RWPE2 (cell line): ENCODE data around the gene ACTMAP.

ENCODE experiments used
- ATAC-seq: fragments of 200-7000 bp; cut with Tn5 transposase; 3 replicates; pipeline ENCODE4 v1.9.1; 2021; ENCODE audit warnings: low read depth
- DNase-seq: peaks from one replicate; pipeline ENCODE4 v3.0.0-alpha.2; 2020; ENCODE audit warnings: low spot score
- H3K27ac ChIP-seq: fragments of 450-650 bp; 2 replicates; pipeline ENCODE4 v1.5.1; 2017; ENCODE audit warnings: mild to moderate bottlenecking; ENCODE audit not compliant: poor library complexity, severe bottlenecking
- H3K27me3 ChIP-seq: fragments of 250-450 bp; sonication (Bioruptor Pico); 2 replicates; pipeline ENCODE4 v1.5.1; 2021; ENCODE audit warnings: mild to moderate bottlenecking, moderate library complexity; ENCODE audit not compliant: insufficient read depth, poor library complexity, severe bottlenecking
- H3K36me3 ChIP-seq: fragments of 250-450 bp; sonication (Bioruptor Pico); 2 replicates; pipeline ENCODE4 v1.5.1; 2020; ENCODE audit warnings: low read depth, mild to moderate bottlenecking, moderate library complexity
- H3K4me1 ChIP-seq: fragments of 250-450 bp; sonication (Bioruptor Pico); 2 replicates; pipeline ENCODE4 v1.5.1; 2021; ENCODE audit warnings: mild to moderate bottlenecking, moderate library complexity; ENCODE audit not compliant: insufficient read depth, poor library complexity, severe bottlenecking
- H3K4me3 ChIP-seq: fragments of 250-450 bp; sonication (Bioruptor Pico); 2 replicates; pipeline ENCODE4 v1.5.1; 2021; ENCODE audit warnings: mild to moderate bottlenecking, moderate library complexity; ENCODE audit not compliant: severe bottlenecking
- H3K9me3 ChIP-seq: fragments of 250-450 bp; sonication (Bioruptor Pico); 2 replicates; pipeline ENCODE4 v1.5.1; 2021; ENCODE audit warnings: mild to moderate bottlenecking, moderate library complexity; ENCODE audit not compliant: severe bottlenecking
- CTCF ChIP-seq: fragments of 450-650 bp; IDR thresholded peaks from one replicate; pipeline ENCODE4 v1.5.1; 2017; ENCODE audit warnings: mild to moderate bottlenecking, moderate library complexity; ENCODE audit not compliant: poor library complexity, severe bottlenecking

Gene ACTMAP

GRCh38 chr19:40750058-40750873 is at the start of gene ACTMAP:
Gene ACTMAP (minus strand): TSS chr19:40750477. CDS start chr19:40749803, 674 bp downstream.
- Histone ChIP-seq H3K4me1 (peaks cover 15% of the 10 kb centered on the region), H3K9me3 (no peaks in the 10 kb centered on the region), H3K36me3 (peaks cover 27% of the 10 kb centered on the region), H3K4me3 (peak within 1 kb of the TSS; percentile 67), H3K27ac (peak within 1 kb of the TSS; percentile 80), H3K27me3 (no peaks in the 10 kb centered on the region)
- peak; percentile 99 for DNase-seq
- peak; percentile 90 for ATAC-seq
- no peak for TF ChIP-seq CTCF

GRCh38 chr19:40799558-40800338 is 49.5 kb upstream of the ACTMAP start:
- peak overlapping the region; percentile 79 for H3K27ac ChIP-seq
- peaks cover 29% of the 10 kb centered on the region for H3K4me1 ChIP-seq
- peak overlapping the region; percentile 98 for H3K4me3 ChIP-seq
- H3K27me3 ChIP-seq: no peaks in the 10 kb centered on the region
- no peak for TF ChIP-seq CTCF
- no peak for ATAC-seq
- peaks cover 39% of the 10 kb centered on the region for H3K36me3 ChIP-seq
- no peak for DNase-seq
- H3K9me3 ChIP-seq: no peaks in the 10 kb centered on the region

GRCh38 chr19:40798683-40799557 is 48.6 kb upstream of the ACTMAP start, which contains the start of gene EGLN2:
Gene EGLN2 (plus strand): TSS chr19:40799191. CDS start chr19:40800573, 1,382 bp downstream.
- no peaks in the 10 kb centered on the region for H3K27me3 ChIP-seq
- DNase-seq (peak; percentile 99), ATAC-seq (peak; percentile 89)
- H3K4me1 ChIP-seq: peaks cover 26% of the 10 kb centered on the region
- peak within 1 kb of the TSS; percentile 98 for H3K4me3 ChIP-seq
- peak; percentile 16 for TF ChIP-seq CTCF
- H3K9me3 ChIP-seq: no peaks in the 10 kb centered on the region
- peaks cover 31% of the 10 kb centered on the region for H3K36me3 ChIP-seq
- H3K27ac ChIP-seq: peak within 1 kb of the TSS; percentile 79

- H3K4me3 ChIP-seq: peak overlapping the region; percentile 98
- no peak for DNase-seq
- peak; percentile 2; the same call in 2 of the 3 replicates for ATAC-seq
These were observed 47.8 kb upstream of the ACTMAP start for GRCh38 chr19:40797963-40798682.

More at GRCh38 chr19:40797963-40798682, 47.8 kb upstream of the ACTMAP start:
- Histone ChIP-seq H3K4me1 (peaks cover 21% of the 10 kb centered on the region), H3K9me3 (no peaks in the 10 kb centered on the region), H3K27ac (peak overlapping the region; percentile 79), H3K27me3 (no peaks in the 10 kb centered on the region), H3K36me3 (peaks cover 26% of the 10 kb centered on the region)
- peak; percentile 59 for TF ChIP-seq CTCF
